ENCODE data around the gene NECTIN1.

The NECTIN1 gene

GRCh38 chr11:119759747-119760412, 30.9 kb upstream of the NECTIN1 start:
- Histone ChIP-seq H3K4me3 (ENCODE audit: low read depth, low read length) (no peak overlapping the region), H3K79me1 (ENCODE audit: low read length) (no peaks in the 10 kb centered on the region), H4K91ac (ENCODE audit: low read depth, low read length) (no peak overlapping the region), H2AK5ac (ENCODE audit: low read length) (no peak overlapping the region), H3K14ac (ENCODE audit: low read length) (no peak overlapping the region), H2BK5ac (ENCODE audit: low read depth, low read length, poor library complexity) (no peak overlapping the region), H2BK12ac (ENCODE audit: low read length) (no peak overlapping the region), H3K4ac (ENCODE audit: low read depth, low read length) (no peak overlapping the region), H3K27me3 (ENCODE audit: insufficient read depth, low read length) (no peaks in the 10 kb centered on the region), H3K36me3 (ENCODE audit: control insufficient read depth in 1 of 2, insufficient read depth in 2 of 2, low read length in 2 of 2) (no peaks in the 10 kb centered on the region), H3K9ac (ENCODE audit: low read length) (peak overlapping the region; percentile 55), H3K9me3 (ENCODE audit: insufficient read depth, low read depth, low read length) (peaks cover 1% of the 10 kb centered on the region), H3K4me2 (ENCODE audit: low read length) (no peak overlapping the region), H3K18ac (ENCODE audit: low read length) (no peak overlapping the region), H2AFZ (ENCODE audit: insufficient read depth, low read length, poor library complexity) (no peak overlapping the region), H3K4me1 (ENCODE audit: control insufficient read depth in 1 of 2, insufficient read depth in 2 of 2, low read length in 2 of 2) (peaks cover 5 to 6% of the 10 kb centered on the region in 2 experiments), H4K12ac (ENCODE audit: low read depth, low read length) (no peak overlapping the region), H3K27ac (ENCODE audit: low read depth, low read length) (no peak overlapping the region), H4K8ac (ENCODE audit: low read depth, low read length) (no peak overlapping the region), H3K23ac (ENCODE audit: low read length) (no peak overlapping the region), H3K79me2 (ENCODE audit: control insufficient read depth, insufficient read depth, low read length, poor library complexity) (no peaks in the 10 kb centered on the region), H2BK120ac (ENCODE audit: insufficient read depth, low read length, poor library complexity) (no peak overlapping the region)
- DNase-seq, result no peak
- WGBS (ENCODE audit: extremely low coverage, insufficient coverage, insufficient read length), result no CpG with 5 or more reads among the region's 5 CpGs

- Histone ChIP-seq H3K9ac (ENCODE audit: low read length) (no peak overlapping the region), H3K18ac (ENCODE audit: low read length) (no peak overlapping the region), H2BK12ac (ENCODE audit: low read length) (no peak overlapping the region), H3K14ac (ENCODE audit: low read length) (no peak overlapping the region), H2BK120ac (ENCODE audit: insufficient read depth, low read length, poor library complexity) (no peak overlapping the region), H4K8ac (ENCODE audit: low read depth, low read length) (no peak overlapping the region), H3K4me2 (ENCODE audit: low read length) (no peak overlapping the region), H3K4me1 (ENCODE audit: control insufficient read depth in 1 of 2, insufficient read depth in 2 of 2, low read length in 2 of 2) (peaks cover 5 to 6% of the 10 kb centered on the region in 2 experiments), H2AFZ (ENCODE audit: insufficient read depth, low read length, poor library complexity) (no peak overlapping the region), H3K23ac (ENCODE audit: low read length) (no peak overlapping the region), H3K79me2 (ENCODE audit: control insufficient read depth, insufficient read depth, low read length, poor library complexity) (no peaks in the 10 kb centered on the region), H3K4me3 (ENCODE audit: low read depth, low read length) (no peak overlapping the region), H3K4ac (ENCODE audit: low read depth, low read length) (no peak overlapping the region), H3K9me3 (ENCODE audit: insufficient read depth, low read depth, low read length) (peaks cover 1% of the 10 kb centered on the region), H4K91ac (ENCODE audit: low read depth, low read length) (no peak overlapping the region), H3K36me3 (ENCODE audit: control insufficient read depth in 1 of 2, insufficient read depth in 2 of 2, low read length in 2 of 2) (no peaks in the 10 kb centered on the region), H2AK5ac (ENCODE audit: low read length) (no peak overlapping the region), H2BK5ac (ENCODE audit: low read depth, low read length, poor library complexity) (no peak overlapping the region), H3K79me1 (ENCODE audit: low read length) (no peaks in the 10 kb centered on the region), H3K27ac (ENCODE audit: low read depth, low read length) (no peak overlapping the region), H4K12ac (ENCODE audit: low read depth, low read length) (no peak overlapping the region), H3K27me3 (ENCODE audit: insufficient read depth, low read length) (no peaks in the 10 kb centered on the region)
- no peak for DNase-seq
- no CpG with 5 or more reads among the region's 8 CpGs for WGBS (ENCODE audit: extremely low coverage, insufficient coverage, insufficient read length)
These were observed 30.3 kb upstream of the NECTIN1 start for GRCh38 chr11:119759324-119759723.

- Histone ChIP-seq H2BK12ac (ENCODE audit: low read length) (no peak overlapping the region), H3K79me2 (ENCODE audit: control insufficient read depth, insufficient read depth, low read length, poor library complexity) (no peaks in the 10 kb centered on the region), H3K14ac (ENCODE audit: low read length) (no peak overlapping the region), H3K36me3 (ENCODE audit: control insufficient read depth in 1 of 2, insufficient read depth in 2 of 2, low read length in 2 of 2) (no peaks in the 10 kb centered on the region), H2BK5ac (ENCODE audit: low read depth, low read length, poor library complexity) (no peak overlapping the region), H3K27ac (ENCODE audit: low read depth, low read length) (no peak overlapping the region), H3K4me2 (ENCODE audit: low read length) (no peak overlapping the region), H3K4me1 (ENCODE audit: control insufficient read depth in 1 of 2, insufficient read depth in 2 of 2, low read length in 2 of 2) (peaks cover 5 to 6% of the 10 kb centered on the region in 2 experiments), H3K23ac (ENCODE audit: low read length) (no peak overlapping the region), H4K91ac (ENCODE audit: low read depth, low read length) (no peak overlapping the region), H3K9me3 (ENCODE audit: insufficient read depth, low read depth, low read length) (peaks cover 1% of the 10 kb centered on the region), H3K18ac (ENCODE audit: low read length) (no peak overlapping the region), H3K27me3 (ENCODE audit: insufficient read depth, low read length) (no peaks in the 10 kb centered on the region), H4K12ac (ENCODE audit: low read depth, low read length) (no peak overlapping the region), H3K9ac (ENCODE audit: low read length) (no peak overlapping the region), H2AFZ (ENCODE audit: insufficient read depth, low read length, poor library complexity) (no peak overlapping the region), H2AK5ac (ENCODE audit: low read length) (no peak overlapping the region), H3K79me1 (ENCODE audit: low read length) (no peaks in the 10 kb centered on the region), H3K4ac (ENCODE audit: low read depth, low read length) (no peak overlapping the region), H3K4me3 (ENCODE audit: low read depth, low read length) (no peak overlapping the region), H2BK120ac (ENCODE audit: insufficient read depth, low read length, poor library complexity) (no peak overlapping the region), H4K8ac (ENCODE audit: low read depth, low read length) (no peak overlapping the region)
- no peak for DNase-seq
- WGBS (ENCODE audit: extremely low coverage, insufficient coverage, insufficient read length), result no CpG with 5 or more reads among the region's 2 CpGs
These were observed 29.3 kb upstream of the NECTIN1 start for GRCh38 chr11:119758291-119758690.

GRCh38 chr11:119757378-119757777, 28.4 kb upstream of the NECTIN1 start:
- H3K79me1 ChIP-seq (ENCODE audit: low read length), result no peaks in the 10 kb centered on the region

More at GRCh38 chr11:119757378-119757777, 28.4 kb upstream of the NECTIN1 start:
- Histone ChIP-seq H3K4ac (ENCODE audit: low read depth, low read length) (no peak overlapping the region), H3K9ac (ENCODE audit: low read length) (no peak overlapping the region), H3K4me2 (ENCODE audit: low read length) (no peak overlapping the region), H2BK120ac (ENCODE audit: insufficient read depth, low read length, poor library complexity) (no peak overlapping the region), H4K91ac (ENCODE audit: low read depth, low read length) (no peak overlapping the region), H3K4me1 (ENCODE audit: control insufficient read depth in 1 of 2, insufficient read depth in 2 of 2, low read length in 2 of 2) (peaks cover 5 to 6% of the 10 kb centered on the region in 2 experiments), H3K14ac (ENCODE audit: low read length) (no peak overlapping the region), H2BK5ac (ENCODE audit: low read depth, low read length, poor library complexity) (no peak overlapping the region), H3K23ac (ENCODE audit: low read length) (no peak overlapping the region), H3K36me3 (ENCODE audit: control insufficient read depth in 1 of 2, insufficient read depth in 2 of 2, low read length in 2 of 2) (no peaks in the 10 kb centered on the region), H2AK5ac (ENCODE audit: low read length) (no peak overlapping the region), H3K27ac (ENCODE audit: low read depth, low read length) (no peak overlapping the region), H3K79me2 (ENCODE audit: control insufficient read depth, insufficient read depth, low read length, poor library complexity) (no peaks in the 10 kb centered on the region), H4K12ac (ENCODE audit: low read depth, low read length) (no peak overlapping the region), H2BK12ac (ENCODE audit: low read length) (no peak overlapping the region), H3K18ac (ENCODE audit: low read length) (no peak overlapping the region), H3K9me3 (ENCODE audit: insufficient read depth, low read depth, low read length) (peaks cover 1% of the 10 kb centered on the region), H3K4me3 (ENCODE audit: low read depth, low read length) (no peak overlapping the region), H2AFZ (ENCODE audit: insufficient read depth, low read length, poor library complexity) (no peak overlapping the region), H3K27me3 (ENCODE audit: insufficient read depth, low read length) (no peaks in the 10 kb centered on the region), H4K8ac (ENCODE audit: low read depth, low read length) (no peak overlapping the region)
- WGBS (ENCODE audit: extremely low coverage, insufficient coverage, insufficient read length), result no CpG with 5 or more reads among the region's 5 CpGs
- DNase-seq, result no peak

All from trophoblast cell (in vitro differentiated cells and primary cell).